Loucy (cell line): ENCODE results near the gene IL17B.

ENCODE experiments used
- H2AFZ ChIP-seq: fragments of 200-600 bp; sonication (generic); 2 replicates; pipeline ENCODE4 v1.6.0; 2016; ENCODE audit warnings: antibody characterized with exemption, mild to moderate bottlenecking, low read length, moderate library complexity
- H3F3A ChIP-seq: fragments of 200-600 bp; 2 replicates; pipeline ENCODE4 v1.6.0; 2016; ENCODE audit warnings: antibody characterized with exemption, low read depth, mild to moderate bottlenecking
- H3K27me3 ChIP-seq: fragments of 200-600 bp; sonication (generic); 2 replicates; pipeline ENCODE4 v1.6.1; 2014; ENCODE audit warnings: low read length, mild to moderate bottlenecking; ENCODE audit not compliant: insufficient read depth, poor library complexity, severe bottlenecking
- H3K36me3 ChIP-seq: fragments of 200-600 bp; sonication (generic); 2 replicates; pipeline ENCODE4 v1.6.1; 2016; ENCODE audit warnings: low read length; ENCODE audit not compliant: insufficient read depth
- H3K4me1 ChIP-seq: fragments of 200-600 bp; sonication (generic); 2 replicates; pipeline ENCODE4 v1.5.1; 2014; ENCODE audit warnings: low read length, mild to moderate bottlenecking; ENCODE audit not compliant: insufficient read depth, poor library complexity, severe bottlenecking
- H3K4me2 ChIP-seq: fragments of 200-600 bp; sonication (generic); 2 replicates; pipeline ENCODE4 v1.6.0; 2014; ENCODE audit warnings: antibody characterized with exemption, low read length, low read depth, mild to moderate bottlenecking; ENCODE audit not compliant: poor library complexity, severe bottlenecking
- H3K4me3 ChIP-seq: fragments of 200-600 bp; sonication (generic); 2 replicates; pipeline ENCODE4 v1.5.1; 2014; ENCODE audit warnings: low read length, mild to moderate bottlenecking, mixed read lengths; ENCODE audit not compliant: poor library complexity, severe bottlenecking
- H3K79me2 ChIP-seq: fragments of 200-600 bp; sonication (generic); 2 replicates; pipeline ENCODE4 v1.6.1; 2014; ENCODE audit warnings: low read length; ENCODE audit not compliant: insufficient read depth
- H3K9ac ChIP-seq: fragments of 200-600 bp; sonication (generic); 2 replicates; pipeline ENCODE4 v1.6.0; 2014; ENCODE audit warnings: mild to moderate bottlenecking, low read depth, low read length, moderate library complexity; ENCODE audit not compliant: poor library complexity, severe bottlenecking
- H3K9me2 ChIP-seq: fragments of 200-600 bp; sonication (generic); replicated peaks from 2 replicates; pipeline ENCODE4 v1.6.1; 2016; ENCODE audit warnings: low read depth, low read length, mixed read lengths
- H3K9me3 ChIP-seq: fragments of 200-600 bp; sonication (generic); 2 replicates; pipeline ENCODE4 v1.6.1; 2014; ENCODE audit warnings: mild to moderate bottlenecking, antibody characterized with exemption, low read length, low read depth; ENCODE audit not compliant: insufficient read depth
- H4K20me1 ChIP-seq: fragments of 200-600 bp; sonication (generic); 2 replicates; pipeline ENCODE4 v1.6.0; 2014; ENCODE audit warnings: antibody characterized with exemption, low read length, mild to moderate bottlenecking; ENCODE audit not compliant: insufficient read depth, poor library complexity, severe bottlenecking
- EZH2phosphoT487 ChIP-seq: fragments of 200-600 bp; IDR thresholded peaks from 2 replicates; pipeline ENCODE4 v1.6.1; 2018; ENCODE audit warnings: antibody characterized with exemption, mild to moderate bottlenecking, moderate library complexity, borderline replicate concordance
- TF ChIP-seq, protein P1 (sequence below): fragments of 200-600 bp; sonication (generic); conservative IDR thresholded peaks from 2 replicates; pipeline ENCODE4 v1.5.1; 2014; ENCODE audit warnings: mild to moderate bottlenecking, antibody characterized with exemption, low read length

The IL17B gene

DNA sequence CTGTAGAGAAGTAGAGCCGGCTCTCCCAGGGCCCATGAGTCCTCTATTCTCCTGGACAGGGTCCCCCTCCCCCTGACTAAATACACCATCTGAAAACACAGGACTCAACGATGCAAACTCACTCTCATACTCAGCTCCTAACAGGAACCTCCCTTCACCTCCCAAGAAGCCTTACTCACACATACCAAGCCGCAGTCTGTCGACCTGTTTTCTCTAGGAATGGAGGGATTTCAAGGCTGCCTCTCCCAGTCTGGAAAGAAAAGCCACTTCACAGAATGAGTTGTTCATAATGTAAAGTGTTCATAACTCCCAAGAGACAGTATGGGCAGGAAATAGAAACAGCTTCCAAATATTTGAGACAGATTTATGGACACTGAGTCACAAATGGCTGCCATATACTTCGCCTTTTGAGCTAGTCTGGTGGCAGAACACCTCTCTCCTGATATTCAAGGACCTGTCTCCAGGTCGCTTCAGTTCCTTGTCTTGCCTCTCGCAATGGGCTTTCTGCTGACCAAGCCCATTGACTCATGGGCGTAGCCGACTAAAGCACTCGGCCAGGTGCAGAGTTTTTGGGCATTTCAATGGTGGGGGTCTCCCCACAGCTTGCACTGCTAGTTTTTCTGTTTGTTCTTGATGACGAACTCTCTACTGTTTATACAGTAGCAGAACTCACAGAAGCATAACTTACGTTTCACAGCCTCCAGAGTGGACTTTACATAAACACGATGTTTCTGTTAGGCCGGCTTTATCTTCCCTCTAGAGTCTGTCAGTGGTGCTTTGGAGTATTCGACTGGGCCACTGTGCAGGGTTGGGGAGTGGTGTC lies 25.0 kb upstream of the IL17B start:
- Histone ChIP-seq H3K9me3 (no peaks in the 10 kb centered on the region), H4K20me1 (no peaks in the 10 kb centered on the region), H3F3A (no peaks in the 10 kb centered on the region), H3K36me3 (no peaks in the 10 kb centered on the region), H3K4me3 (no peak overlapping the region), H3K79me2 (no peaks in the 10 kb centered on the region), H3K27me3 (no peaks in the 10 kb centered on the region), H3K9me2 (no peaks in the 10 kb centered on the region), H3K4me1 (no peaks in the 10 kb centered on the region), H3K9ac (no peak overlapping the region), H3K4me2 (no peak overlapping the region), H2AFZ (no peak overlapping the region)
- no peak for TF ChIP-seq EZH2phosphoT487
- TF ChIP-seq, protein P1, sequence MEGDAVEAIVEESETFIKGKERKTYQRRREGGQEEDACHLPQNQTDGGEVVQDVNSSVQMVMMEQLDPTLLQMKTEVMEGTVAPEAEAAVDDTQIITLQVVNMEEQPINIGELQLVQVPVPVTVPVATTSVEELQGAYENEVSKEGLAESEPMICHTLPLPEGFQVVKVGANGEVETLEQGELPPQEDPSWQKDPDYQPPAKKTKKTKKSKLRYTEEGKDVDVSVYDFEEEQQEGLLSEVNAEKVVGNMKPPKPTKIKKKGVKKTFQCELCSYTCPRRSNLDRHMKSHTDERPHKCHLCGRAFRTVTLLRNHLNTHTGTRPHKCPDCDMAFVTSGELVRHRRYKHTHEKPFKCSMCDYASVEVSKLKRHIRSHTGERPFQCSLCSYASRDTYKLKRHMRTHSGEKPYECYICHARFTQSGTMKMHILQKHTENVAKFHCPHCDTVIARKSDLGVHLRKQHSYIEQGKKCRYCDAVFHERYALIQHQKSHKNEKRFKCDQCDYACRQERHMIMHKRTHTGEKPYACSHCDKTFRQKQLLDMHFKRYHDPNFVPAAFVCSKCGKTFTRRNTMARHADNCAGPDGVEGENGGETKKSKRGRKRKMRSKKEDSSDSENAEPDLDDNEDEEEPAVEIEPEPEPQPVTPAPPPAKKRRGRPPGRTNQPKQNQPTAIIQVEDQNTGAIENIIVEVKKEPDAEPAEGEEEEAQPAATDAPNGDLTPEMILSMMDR, result no peak

DNA sequence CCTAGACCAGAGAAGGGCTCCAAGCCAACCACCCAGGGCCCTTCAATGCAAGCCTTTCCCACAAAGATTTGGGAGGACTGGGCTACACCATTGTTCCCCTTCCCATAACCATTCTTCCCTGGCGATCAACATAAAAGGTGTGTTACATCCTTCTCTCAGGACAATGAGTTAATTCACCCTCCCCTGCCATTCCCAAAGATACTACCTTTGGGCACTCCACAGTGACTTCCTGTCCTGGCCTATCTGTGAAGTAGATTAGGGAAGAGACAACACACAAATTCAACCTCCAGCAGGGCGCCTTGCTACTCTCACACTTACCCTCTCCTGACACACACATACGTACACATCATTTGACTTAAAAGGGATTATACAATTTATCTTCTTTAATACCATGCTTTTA lies 23.2 kb upstream of the IL17B start:
- Histone ChIP-seq H3K27me3 (no peaks in the 10 kb centered on the region), H3K9me3 (no peaks in the 10 kb centered on the region), H3K4me2 (no peak overlapping the region), H3K4me1 (no peaks in the 10 kb centered on the region), H3K79me2 (no peaks in the 10 kb centered on the region), H3K36me3 (no peaks in the 10 kb centered on the region), H3K9me2 (no peaks in the 10 kb centered on the region), H3K9ac (no peak overlapping the region), H3K4me3 (no peak overlapping the region), H4K20me1 (no peaks in the 10 kb centered on the region), H3F3A (no peaks in the 10 kb centered on the region), H2AFZ (no peak overlapping the region)
- no peak for TF ChIP-seq EZH2phosphoT487
- TF ChIP-seq, protein P1, result no peak

DNA sequence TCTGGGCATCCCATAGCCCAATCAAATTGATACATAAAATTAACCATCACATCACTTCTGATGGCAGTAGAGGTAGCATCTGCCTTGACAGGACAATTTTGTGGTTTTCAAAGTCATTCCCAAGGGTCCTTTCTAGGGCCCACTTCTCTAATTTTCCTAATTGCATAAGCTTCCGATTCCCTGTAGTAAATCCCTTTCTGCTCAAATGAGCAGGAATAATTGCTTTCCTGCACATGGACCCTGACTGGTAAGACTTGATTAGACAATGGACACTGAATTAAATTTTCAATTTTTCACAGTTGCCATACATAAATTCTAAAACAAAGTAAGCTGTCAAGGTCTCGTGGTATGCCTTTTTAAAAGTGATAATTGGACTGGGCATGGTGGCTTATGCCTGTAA lies 22.0 kb upstream of the IL17B start:
- Histone ChIP-seq H2AFZ (no peak overlapping the region), H3K9ac (no peak overlapping the region), H3K79me2 (no peaks in the 10 kb centered on the region), H3F3A (no peaks in the 10 kb centered on the region), H3K27me3 (no peaks in the 10 kb centered on the region), H3K9me3 (no peaks in the 10 kb centered on the region), H3K36me3 (no peaks in the 10 kb centered on the region), H3K9me2 (no peaks in the 10 kb centered on the region), H3K4me2 (no peak overlapping the region), H3K4me3 (no peak overlapping the region), H4K20me1 (no peaks in the 10 kb centered on the region), H3K4me1 (no peaks in the 10 kb centered on the region)
- TF ChIP-seq, protein P1, result no peak
- no peak for TF ChIP-seq EZH2phosphoT487
